Liver (tissue), 3 donors: Measurements from ENCODE around the gene STUM.

Source experiments
- ATF3 ChIP-seq: IDR thresholded peaks from 2 replicates; pipeline ENCODE4 v1.6.1; 2016; ENCODE audit warnings: antibody characterized with exemption
- CTCF ChIP-seq: fragments of 150-350 bp; IDR thresholded peaks from 2 replicates; pipeline ENCODE4 v1.5.1; 2017; ENCODE audit warnings: improper control_type of control experiment, low read depth, low read length; ENCODE audit not compliant: missing input control
- TAF1 ChIP-seq: conservative IDR thresholded peaks from 2 replicates; pipeline ENCODE4 v1.6.1; 2016; ENCODE audit warnings: antibody characterized with exemption, mild to moderate bottlenecking
- YY1 ChIP-seq: IDR thresholded peaks from 2 replicates; pipeline ENCODE4 v1.6.1; 2016; ENCODE audit warnings: antibody characterized with exemption, mild to moderate bottlenecking
- ZBTB33 ChIP-seq: IDR thresholded peaks from 2 replicates; pipeline ENCODE4 v1.6.1; 2016; ENCODE audit warnings: antibody characterized with exemption
- donor health status: healthy.
- donor health status: healthy.

- TF ChIP-seq CTCF, result no peak
- TF ChIP-seq TAF1, result no peak
- TF ChIP-seq ZBTB33, result no peak
- no peak for TF ChIP-seq YY1
- no peak for TF ChIP-seq ATF3
Observed at GRCh38 chr1:226610671-226611070, 62.1 kb downstream of the STUM start.
